ENCODE results near the gene RIOK1.

RIOK1 gene

GRCh38 chr6:7409740-7410139 is 20.1 kb downstream of the RIOK1 start:
- no peak for DNase-seq (ENCODE audit: low spot score)

DNA sequence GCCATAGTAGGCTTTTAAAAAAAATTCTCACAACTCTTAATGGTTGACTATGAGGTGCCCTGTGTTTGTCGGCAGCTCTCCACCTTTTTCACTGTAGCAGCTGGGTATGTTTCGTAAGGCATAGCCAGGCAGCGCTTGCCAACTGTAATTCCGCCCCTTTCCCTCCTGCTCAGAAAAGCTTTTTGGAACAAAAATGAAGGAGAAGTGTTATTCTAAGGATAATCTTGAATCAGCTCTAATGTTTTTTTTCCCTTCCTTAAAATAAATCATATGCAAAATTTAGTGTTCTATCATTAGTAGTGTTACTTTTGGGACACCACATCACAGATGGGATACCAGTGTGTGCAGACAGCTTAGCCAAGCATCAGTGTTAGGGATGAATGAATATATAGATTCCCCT is 21.2 kb downstream of the RIOK1 start:
- DNase-seq (ENCODE audit: low spot score), result no peak

- DNase-seq (ENCODE audit: low spot score), result no peak
Observed at GRCh38 chr6:7411328-7411727, 21.7 kb downstream of the RIOK1 start.

DNA sequence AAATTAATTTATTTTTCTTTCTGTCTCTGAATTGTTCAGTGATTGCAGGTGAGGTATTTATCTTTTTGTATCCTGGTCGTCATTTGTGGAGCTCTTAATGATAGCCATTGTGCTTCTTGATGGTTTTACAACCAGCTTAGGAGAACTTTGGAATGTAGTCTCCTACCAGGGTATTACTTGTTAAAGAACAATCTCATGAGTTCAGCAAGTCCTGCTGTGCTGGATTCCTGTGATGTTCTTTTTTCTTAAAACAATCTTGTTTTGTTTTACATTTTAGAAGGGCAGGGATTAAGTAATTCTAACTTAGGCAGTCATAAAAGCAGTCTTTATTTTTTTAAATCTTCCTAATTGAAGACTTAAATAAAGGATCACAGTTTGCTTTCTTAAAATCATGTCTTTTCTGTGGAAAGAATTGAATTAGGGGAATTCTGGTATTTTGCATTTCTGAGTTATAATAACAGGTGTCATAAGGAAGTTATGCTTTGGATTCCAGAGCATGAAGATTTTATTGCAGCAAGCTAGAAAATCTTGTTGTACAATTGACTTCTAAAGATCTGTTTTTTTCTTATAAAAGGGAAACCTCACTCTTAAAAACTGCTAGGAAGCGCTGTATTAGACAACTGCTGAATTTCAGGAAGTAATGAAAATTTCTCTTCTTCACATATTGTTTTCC is 23.7 kb downstream of the RIOK1 start:
- no peak for DNase-seq (ENCODE audit: low spot score)

DNA sequence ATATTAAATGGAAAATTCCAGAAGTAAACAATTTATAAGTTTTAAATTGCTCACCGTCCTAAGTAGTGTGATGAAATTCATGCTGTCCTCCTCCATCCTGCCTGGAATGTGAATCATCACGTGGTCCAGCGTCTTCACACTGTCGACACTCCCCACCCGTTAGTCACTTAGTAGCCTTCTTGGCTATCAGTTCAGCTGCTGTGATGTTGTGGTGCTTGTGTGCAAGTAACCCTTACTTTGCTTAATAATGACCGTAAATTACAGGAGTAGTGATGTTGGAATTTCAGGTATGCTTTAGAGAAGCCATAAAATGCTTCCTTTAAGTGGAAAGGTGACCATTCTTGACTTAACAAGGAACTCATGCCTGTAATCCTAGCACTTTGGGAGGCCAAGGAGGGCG is 25.2 kb downstream of the RIOK1 start:
- DNase-seq (ENCODE audit: low spot score), result no peak

- no peak for DNase-seq (ENCODE audit: low spot score)
Observed at GRCh38 chr6:7417684-7418083, 28.1 kb downstream of the RIOK1 start.

- no peak for DNase-seq (ENCODE audit: low spot score)
Observed at GRCh38 chr6:7418238-7418905, 28.8 kb downstream of the RIOK1 start.

DNA sequence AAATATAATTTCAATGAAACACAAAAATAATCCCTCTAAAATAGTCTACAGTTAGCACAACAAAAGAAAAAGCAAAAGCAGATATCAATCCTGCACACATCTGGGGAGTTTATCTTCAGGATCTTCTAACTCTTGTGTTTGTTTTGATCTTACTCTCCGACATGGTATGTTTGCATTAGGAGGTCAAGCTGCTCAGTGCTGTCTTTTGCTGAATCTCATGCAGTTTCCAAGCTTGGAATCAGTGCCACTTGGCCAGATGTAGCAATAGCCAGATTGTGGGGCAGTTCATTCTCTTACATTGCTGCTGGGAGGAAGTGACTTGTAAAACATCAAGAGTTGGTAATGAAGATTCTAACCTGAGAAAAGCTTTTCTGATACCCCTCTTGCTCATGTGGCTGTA is 29.5 kb downstream of the RIOK1 start:
- no peak for DNase-seq (ENCODE audit: low spot score)

GRCh38 chr6:7421066-7421465 is 31.5 kb downstream of the RIOK1 start:
- no peak for DNase-seq (ENCODE audit: low spot score)

DNA sequence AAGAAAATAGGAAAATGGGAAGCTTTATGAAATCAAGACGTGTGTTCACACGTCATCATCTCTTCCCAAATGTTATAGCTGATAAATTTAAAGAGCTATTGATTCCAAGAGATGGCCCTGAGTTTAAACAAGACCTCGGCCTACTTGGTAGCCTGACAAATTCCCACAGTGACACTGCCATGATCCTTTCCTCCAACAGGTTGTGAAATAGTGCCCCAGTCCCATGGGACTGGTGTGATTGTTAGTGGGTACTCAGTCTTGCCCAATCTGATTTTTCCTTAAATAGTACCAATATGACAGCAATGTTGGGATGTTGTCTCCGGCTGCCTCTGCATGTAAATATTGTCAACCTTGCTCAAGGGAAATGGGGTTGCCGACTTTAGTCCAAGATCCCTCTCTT is 34.5 kb downstream of the RIOK1 start:
- DNase-seq (ENCODE audit: low spot score), result no peak

DNA sequence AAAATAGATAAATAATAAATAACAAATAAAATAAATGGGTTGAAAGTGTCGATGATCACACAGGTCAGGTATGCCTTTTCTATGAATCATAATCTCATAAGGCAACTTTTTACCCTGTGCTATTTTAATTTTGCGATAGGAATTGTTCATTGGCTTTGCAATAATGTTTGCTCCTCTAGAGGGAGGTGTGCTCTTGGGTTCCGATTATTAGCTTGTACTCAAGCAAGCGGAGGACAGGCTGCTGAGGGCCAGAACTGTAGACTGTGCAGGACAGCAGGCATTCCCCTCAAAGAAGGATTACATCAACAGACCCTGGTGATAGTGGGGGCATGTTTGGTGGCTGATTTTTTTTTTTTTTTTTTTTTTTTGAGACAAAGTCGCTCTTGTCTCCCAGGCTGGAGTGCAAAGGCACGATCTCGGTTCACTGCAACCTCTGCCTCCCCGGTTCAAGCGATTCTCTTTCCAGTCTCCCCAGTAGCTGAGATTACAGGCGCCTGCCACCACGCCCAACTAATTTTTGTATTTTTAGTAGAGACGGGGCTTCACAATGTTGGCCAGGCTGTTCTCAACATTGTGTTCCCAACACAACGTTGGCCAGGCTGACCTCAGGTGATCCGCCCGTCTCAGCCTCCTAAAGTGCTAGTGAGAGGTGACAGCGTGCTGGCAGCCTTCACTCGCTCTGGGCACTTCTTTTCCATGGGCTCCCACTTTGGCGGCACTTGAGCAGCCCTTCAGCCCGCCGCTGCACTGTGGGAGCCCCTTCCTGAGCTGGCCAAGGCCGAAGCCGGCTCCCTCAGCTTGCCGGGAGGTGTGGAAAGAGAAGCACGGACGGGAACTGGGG is 35.6 kb downstream of the RIOK1 start:
- DNase-seq (ENCODE audit: low spot score), result peak; percentile 54

- DNase-seq (ENCODE audit: low spot score), result no peak
Observed at GRCh38 chr6:7425808-7426190, 36.2 kb downstream of the RIOK1 start.

DNA sequence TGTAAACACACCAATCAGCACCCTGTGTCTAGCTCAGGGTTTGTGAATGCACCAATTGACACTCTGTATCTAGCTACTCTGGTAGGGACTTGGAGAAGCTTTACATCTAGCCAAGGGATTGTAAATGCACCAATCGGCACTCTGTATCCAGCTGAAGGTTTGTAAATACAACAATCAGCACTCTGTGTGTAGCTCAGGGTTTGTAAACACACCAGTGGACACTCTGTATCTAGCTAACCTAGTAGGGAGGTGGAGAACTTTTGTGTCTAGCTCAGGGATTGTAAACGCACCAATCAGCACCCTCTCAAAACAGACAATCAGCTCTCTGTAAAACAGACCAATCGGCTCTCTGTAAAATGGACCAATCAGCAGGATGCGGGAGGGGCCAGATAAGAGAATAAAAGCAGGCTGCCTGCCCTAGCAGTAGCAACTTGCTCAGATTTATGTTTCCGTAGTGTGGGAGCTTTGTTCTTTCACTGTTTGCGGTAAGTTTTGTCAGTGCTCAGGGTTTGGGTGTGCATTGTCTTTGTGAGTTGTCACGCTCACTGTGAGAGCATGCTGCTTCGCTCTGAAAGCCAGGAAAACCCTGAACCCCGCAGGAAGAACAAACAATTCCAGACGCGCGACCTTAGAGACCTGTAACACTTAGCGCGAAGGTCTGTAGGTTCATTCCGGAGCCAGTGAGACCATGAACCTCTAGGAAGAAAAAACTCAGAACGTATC is 37.0 kb downstream of the RIOK1 start:
- DNase-seq (ENCODE audit: low spot score), result no peak

GRCh38 chr6:7431313-7431673 is 41.7 kb downstream of the RIOK1 start:
- DNase-seq (ENCODE audit: low spot score), result no peak

- no peak for DNase-seq (ENCODE audit: low spot score)
Observed at GRCh38 chr6:7431674-7432390, 42.2 kb downstream of the RIOK1 start.

GRCh38 chr6:7432391-7433120 is 42.9 kb downstream of the RIOK1 start:
- DNase-seq (ENCODE audit: low spot score), result no peak

DNA sequence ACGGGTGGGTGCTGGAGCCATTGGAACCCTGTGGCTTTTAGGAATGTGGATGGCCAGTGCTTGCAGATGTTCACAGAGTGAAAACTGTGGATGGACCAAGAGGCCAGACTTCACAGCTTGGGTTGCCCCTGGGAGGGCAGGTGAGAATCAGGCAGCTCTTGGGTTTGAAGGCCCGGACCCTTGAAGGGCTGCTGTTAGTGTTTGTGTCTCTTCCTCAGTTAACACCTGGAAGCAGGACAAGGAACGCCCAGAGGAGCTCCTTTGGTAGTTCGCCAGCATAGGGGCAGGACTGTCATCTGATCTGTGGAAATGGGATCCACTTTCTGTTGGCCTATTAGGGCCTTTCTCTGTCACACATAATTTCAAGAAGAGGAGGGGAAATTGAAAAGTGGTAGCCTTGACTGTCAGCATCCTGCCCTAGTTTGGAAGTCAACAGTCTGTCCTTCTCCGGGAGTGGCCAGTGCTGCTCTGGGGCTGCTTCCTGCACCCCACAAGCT is 43.6 kb downstream of the RIOK1 start:
- DNase-seq (ENCODE audit: low spot score), result no peak

DNA sequence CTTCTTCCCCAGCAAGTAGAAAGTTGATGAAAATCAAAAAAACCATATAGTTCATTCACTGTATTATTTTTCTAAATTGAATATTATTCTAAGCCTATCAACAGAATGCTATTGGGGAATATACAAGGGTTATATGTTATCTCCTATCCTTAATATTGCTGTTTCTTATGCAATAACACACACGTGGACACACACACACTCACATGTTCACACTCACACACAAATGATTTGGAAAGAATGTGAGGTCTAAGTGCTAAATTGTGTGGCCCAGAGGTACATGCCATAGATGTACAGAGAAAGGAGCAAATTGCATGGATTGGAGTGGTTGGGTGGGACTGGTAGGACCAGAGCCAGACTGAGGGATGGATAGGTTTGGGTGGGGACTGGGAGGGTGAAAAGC is 45.1 kb downstream of the RIOK1 start:
- no peak for DNase-seq (ENCODE audit: low spot score)

DNA sequence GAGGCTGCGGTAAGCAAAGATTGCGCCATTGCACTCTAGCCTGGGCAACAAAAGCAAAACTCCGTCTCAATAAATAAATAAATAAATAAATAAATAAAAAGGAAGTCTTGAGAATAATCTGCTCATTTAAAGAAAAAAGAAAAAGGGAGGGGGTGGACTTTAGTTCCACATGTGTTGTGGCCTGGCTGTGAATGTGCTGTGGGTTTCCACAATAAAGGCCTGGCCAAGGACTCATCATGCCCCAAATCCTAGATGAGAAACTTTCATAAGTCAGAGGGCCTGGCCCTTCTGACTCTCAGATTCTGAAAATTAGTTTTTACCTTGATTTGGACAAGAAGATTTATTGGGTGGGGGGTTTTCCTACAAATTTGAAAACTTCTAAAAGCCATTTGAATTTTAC is 48.4 kb downstream of the RIOK1 start:
- DNase-seq (ENCODE audit: low spot score), result no peak

DNA sequence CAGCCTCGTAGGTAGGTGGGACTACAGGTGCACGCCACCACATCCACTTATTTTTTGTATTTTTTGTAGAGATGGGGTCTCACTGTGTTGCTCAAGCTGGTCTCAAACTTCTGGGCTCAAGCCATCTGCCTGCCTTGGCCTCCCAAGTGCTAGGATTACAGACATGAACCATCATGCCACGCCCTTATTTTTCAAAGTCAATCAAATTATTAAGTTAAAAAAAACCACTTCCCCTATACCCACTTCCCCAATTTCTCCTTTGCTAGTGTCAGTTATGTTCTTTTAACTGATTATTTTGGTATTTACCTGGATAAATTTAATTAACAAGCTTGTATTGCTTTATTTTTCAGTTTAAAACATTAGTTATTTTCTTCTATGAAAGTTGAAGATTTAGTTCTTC is 49.6 kb downstream of the RIOK1 start:
- no peak for DNase-seq (ENCODE audit: low spot score)

- no peak for DNase-seq (ENCODE audit: low spot score)
Observed at GRCh38 chr6:7440476-7440875, 50.9 kb downstream of the RIOK1 start.
